Skeletal muscle satellite cell (primary cell): ENCODE data around the gene TSPAN14.

ENCODE experiments used
- H3K27me3 ChIP-seq: 2 replicates; pipeline ENCODE4 v1.7.0; 2013; ENCODE audit warnings: low read length; ENCODE audit not compliant: control insufficient read depth, insufficient read depth
- H3K36me3 ChIP-seq: 2 replicates; pipeline ENCODE4 v1.7.0; 2013; ENCODE audit warnings: mild to moderate bottlenecking, control low read depth, low read length; ENCODE audit not compliant: insufficient read depth
- H3K4me1 ChIP-seq: 2 replicates; pipeline ENCODE4 v1.7.0; 2013; ENCODE audit warnings: low read length; ENCODE audit not compliant: control insufficient read depth, insufficient read depth
- H3K4me2 ChIP-seq: 2 replicates; pipeline ENCODE4 v1.7.0; 2013; ENCODE audit warnings: mild to moderate bottlenecking, low read length
- H3K4me3 ChIP-seq: 2 replicates; pipeline ENCODE4 v1.7.0; 2013; ENCODE audit warnings: low read length
- H3K9ac ChIP-seq: 2 replicates; pipeline ENCODE4 v1.7.0; 2013; ENCODE audit warnings: mild to moderate bottlenecking, low read depth, low read length, moderate library complexity
- H3K9me3 ChIP-seq: replicated peaks from 2 replicates; pipeline ENCODE4 v1.7.0; 2013; ENCODE audit warnings: mild to moderate bottlenecking, control low read depth, low read length

TSPAN14 gene

GRCh38 chr10:80449520-80449919, 4.6 kb upstream of the TSPAN14 start:
- no peak overlapping the region for H3K9ac ChIP-seq
- H3K4me2 ChIP-seq, result no peak overlapping the region
- H3K9me3 ChIP-seq, result no peaks in the 10 kb centered on the region
- H3K4me1 ChIP-seq, result no peaks in the 10 kb centered on the region
- H3K4me3 ChIP-seq, result no peak overlapping the region
- H3K27me3 ChIP-seq, result peaks cover 37% of the 10 kb centered on the region
- no peaks in the 10 kb centered on the region for H3K36me3 ChIP-seq

GRCh38 chr10:80451132-80451531, 3.0 kb upstream of the TSPAN14 start:
- no peaks in the 10 kb centered on the region for H3K36me3 ChIP-seq
- H3K4me2 ChIP-seq, result no peak overlapping the region
- H3K4me3 ChIP-seq, result no peak overlapping the region
- H3K27me3 ChIP-seq, result peaks cover 32% of the 10 kb centered on the region
- no peaks in the 10 kb centered on the region for H3K9me3 ChIP-seq
- no peak overlapping the region for H3K9ac ChIP-seq
- peaks cover 8% of the 10 kb centered on the region for H3K4me1 ChIP-seq

- peaks cover 8% of the 10 kb centered on the region for H3K4me1 ChIP-seq
- H3K27me3 ChIP-seq, result peaks cover 23% of the 10 kb centered on the region
Measured at GRCh38 chr10:80452069-80452468, 2.0 kb upstream of the TSPAN14 start.

GRCh38 chr10:80452640-80453039, 1.5 kb upstream of the TSPAN14 start:
- Histone ChIP-seq H3K4me1 (peaks cover 8% of the 10 kb centered on the region), H3K9me3 (no peaks in the 10 kb centered on the region), H3K9ac (no peak overlapping the region), H3K4me3 (no peak overlapping the region), H3K4me2 (no peak overlapping the region), H3K27me3 (peaks cover 18% of the 10 kb centered on the region), H3K36me3 (no peaks in the 10 kb centered on the region)

More at GRCh38 chr10:80452069-80452468, 2.0 kb upstream of the TSPAN14 start:
- no peak overlapping the region for H3K4me2 ChIP-seq
- no peaks in the 10 kb centered on the region for H3K36me3 ChIP-seq
- H3K9ac ChIP-seq, result no peak overlapping the region
- H3K9me3 ChIP-seq, result no peaks in the 10 kb centered on the region
- no peak overlapping the region for H3K4me3 ChIP-seq

GRCh38 chr10:80453056-80453841, 861 bp upstream of the TSPAN14 start:
- Histone ChIP-seq H3K27me3 (peaks cover 18% of the 10 kb centered on the region), H3K4me3 (peak overlapping the region; percentile 57), H3K9ac (peak overlapping the region; percentile 55), H3K9me3 (no peaks in the 10 kb centered on the region), H3K4me1 (peaks cover 8% of the 10 kb centered on the region), H3K4me2 (peak overlapping the region; percentile 76), H3K36me3 (no peaks in the 10 kb centered on the region)

GRCh38 chr10:80454513-80455460, 677 bp downstream of the TSPAN14 start:
- H3K4me1 ChIP-seq, result peaks cover 23% of the 10 kb centered on the region
- H3K4me3 ChIP-seq, result peak overlapping the region; percentile 88
- H3K36me3 ChIP-seq, result no peaks in the 10 kb centered on the region
- peak overlapping the region; percentile 92 for H3K9ac ChIP-seq
- peaks cover 9% of the 10 kb centered on the region for H3K27me3 ChIP-seq
- H3K9me3 ChIP-seq, result no peaks in the 10 kb centered on the region
- peak overlapping the region; percentile 99 for H3K4me2 ChIP-seq

- H3K4me3 ChIP-seq, result peak overlapping the region; percentile 88
- H3K36me3 ChIP-seq, result no peaks in the 10 kb centered on the region
- H3K9ac ChIP-seq, result peak overlapping the region; percentile 92
- peak overlapping the region; percentile 99 for H3K4me2 ChIP-seq
- H3K27me3 ChIP-seq, result peaks cover 8% of the 10 kb centered on the region
- H3K9me3 ChIP-seq, result no peaks in the 10 kb centered on the region
- H3K4me1 ChIP-seq, result peaks cover 30% of the 10 kb centered on the region
Measured at GRCh38 chr10:80455461-80456349, 1.6 kb downstream of the TSPAN14 start.

GRCh38 chr10:80457554-80458262, 3.6 kb downstream of the TSPAN14 start:
- no peaks in the 10 kb centered on the region for H3K9me3 ChIP-seq
- peaks cover 44% of the 10 kb centered on the region for H3K4me1 ChIP-seq
- no peak overlapping the region for H3K4me2 ChIP-seq
- H3K36me3 ChIP-seq, result no peaks in the 10 kb centered on the region
- no peak overlapping the region for H3K4me3 ChIP-seq
- no peaks in the 10 kb centered on the region for H3K27me3 ChIP-seq
- H3K9ac ChIP-seq, result no peak overlapping the region

GRCh38 chr10:80458263-80458625, 4.1 kb downstream of the TSPAN14 start:
- no peak overlapping the region for H3K4me3 ChIP-seq

GRCh38 chr10:80458638-80459037, 4.5 kb downstream of the TSPAN14 start:
- Histone ChIP-seq H3K9me3 (no peaks in the 10 kb centered on the region), H3K27me3 (no peaks in the 10 kb centered on the region), H3K36me3 (no peaks in the 10 kb centered on the region), H3K9ac (no peak overlapping the region), H3K4me3 (no peak overlapping the region), H3K4me2 (no peak overlapping the region), H3K4me1 (peaks cover 50% of the 10 kb centered on the region)

More at GRCh38 chr10:80458263-80458625, 4.1 kb downstream of the TSPAN14 start:
- H3K27me3 ChIP-seq, result no peaks in the 10 kb centered on the region
- H3K9ac ChIP-seq, result no peak overlapping the region
- H3K4me1 ChIP-seq, result peaks cover 49% of the 10 kb centered on the region
- no peak overlapping the region for H3K4me2 ChIP-seq
- H3K9me3 ChIP-seq, result no peaks in the 10 kb centered on the region
- no peaks in the 10 kb centered on the region for H3K36me3 ChIP-seq
